ENCODE data around the gene ETHE1.

DNA sequence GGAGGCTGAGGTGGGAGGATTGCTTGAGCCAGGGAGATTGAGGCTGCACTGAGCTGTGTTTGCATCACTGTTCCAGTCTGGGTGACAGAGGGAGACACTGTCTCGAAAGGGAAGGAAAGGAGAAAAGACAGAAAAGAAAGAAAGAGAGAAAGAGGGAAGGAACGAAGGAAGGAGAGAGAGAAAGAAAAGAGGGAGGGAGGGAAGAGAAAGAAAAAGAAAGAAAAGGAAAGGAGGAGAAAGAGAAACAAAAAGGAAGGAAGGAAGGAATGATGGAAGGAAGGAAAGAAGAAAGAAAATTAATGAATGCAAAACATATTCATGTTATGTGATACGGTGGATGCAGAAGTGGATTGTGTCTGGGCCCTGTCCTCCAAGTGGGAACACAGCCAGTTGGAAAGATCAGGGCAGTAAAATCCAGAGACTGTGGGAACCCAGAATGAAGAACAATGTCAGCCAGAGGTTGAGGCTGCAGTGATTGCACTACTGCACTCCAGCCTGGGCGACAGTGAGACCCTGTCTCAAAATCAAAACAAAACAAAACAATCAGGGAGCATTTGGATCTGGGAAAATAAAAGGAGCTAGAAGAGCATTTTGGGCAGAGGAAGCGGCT lies 28.7 kb downstream of the ETHE1 start:
- TF ChIP-seq CTCF (IDR thresholded peaks at IDR 0.05), result no peak
- TF ChIP-seq EZH2 (IDR thresholded peaks at IDR 0.05; ENCODE audit: borderline replicate concordance, insufficient read depth, low read depth, low read length, poor library complexity, severe bottlenecking), result no peak

Measured in B cell (primary cell).